HepG2 (cell line): ENCODE results near the gene PRDX5. TPM values are rescaled to one million over a fixed set of nuclear protein-coding genes. Genes with fewer than 3 reads are reported as not detected.
A peak's percentile ranks its signal among the peaks of the same experiment; 100 is the strongest.

Source experiments
- AKAP8 ChIP-seq: sonication (generic); formaldehyde crosslinking; IDR thresholded peaks from 2 replicates; pipeline ENCODE4 v1.5.1; 2020; ENCODE audit warnings: mild to moderate bottlenecking, missing genetic modification reagents
- ATM ChIP-seq: fragments of 450-650 bp; IDR thresholded peaks from 2 replicates; pipeline ENCODE4 v1.7.1; 2017; ENCODE audit warnings: mild to moderate bottlenecking, borderline replicate concordance
- CENPX ChIP-seq: sonication (generic); formaldehyde crosslinking; IDR thresholded peaks from 2 replicates; pipeline ENCODE4 v1.9.0; 2021; ENCODE audit warnings: mild to moderate bottlenecking, missing genetic modification reagents, moderate library complexity
- GATAD1 ChIP-seq: IDR thresholded peaks from 2 replicates; pipeline ENCODE4 v1.6.1; 2016; ENCODE audit warnings: missing genetic modification reagents, missing compliant biosample characterization
- GRHL1 ChIP-seq: sonication (generic); formaldehyde crosslinking; conservative IDR thresholded peaks from 2 replicates; pipeline ENCODE4 v1.8.0; 2022; ENCODE audit warnings: missing genetic modification reagents
- HOXA5 ChIP-seq: sonication (generic); formaldehyde crosslinking; IDR thresholded peaks from 2 replicates; pipeline ENCODE4 v1.4.0; 2020; ENCODE audit warnings: missing genetic modification reagents
- IRX3 ChIP-seq: sonication (generic); formaldehyde crosslinking; IDR thresholded peaks from 2 replicates; pipeline ENCODE4 v1.8.1; 2023; ENCODE audit warnings: mild to moderate bottlenecking, low read depth, missing genetic modification reagents, borderline replicate concordance
- MXD4 ChIP-seq: IDR thresholded peaks from 2 replicates; pipeline ENCODE4 v1.6.1; 2016; ENCODE audit warnings: mild to moderate bottlenecking, missing biosample characterization, missing genetic modification reagents
- PRDM4 ChIP-seq: sonication (generic); formaldehyde crosslinking; IDR thresholded peaks from 2 replicates; pipeline ENCODE4 v1.9.0; 2021; ENCODE audit warnings: missing genetic modification reagents, borderline replicate concordance
- RXRA ChIP-seq: sonication (generic); formaldehyde crosslinking; IDR thresholded peaks from 2 replicates; pipeline ENCODE4 v1.5.1; 2020; ENCODE audit warnings: missing genetic modification reagents
- SIN3B ChIP-seq: fragments of 150-350 bp; IDR thresholded peaks from 2 replicates; pipeline ENCODE4 v1.6.1; 2014; ENCODE audit warnings: low read length
- ZBTB1 ChIP-seq: sonication (generic); formaldehyde crosslinking; IDR thresholded peaks from 2 replicates; pipeline ENCODE4 v1.4.0; 2020; ENCODE audit warnings: missing genetic modification reagents, borderline replicate concordance
- ZBTB10 ChIP-seq: sonication (generic); formaldehyde crosslinking; IDR thresholded peaks from 2 replicates; pipeline ENCODE4 v1.4.0; 2020; ENCODE audit warnings: missing genetic modification reagents, borderline replicate concordance
- ZBTB44 ChIP-seq: sonication (generic); formaldehyde crosslinking; IDR thresholded peaks from 2 replicates; pipeline ENCODE4 v1.4.0; 2020; ENCODE audit warnings: missing genetic modification reagents
- ZNF326 ChIP-seq: sonication (generic); formaldehyde crosslinking; IDR thresholded peaks from 2 replicates; pipeline ENCODE4 v1.4.0; 2020; ENCODE audit warnings: missing genetic modification reagents, borderline replicate concordance
- ZNF432 ChIP-seq: sonication (generic); formaldehyde crosslinking; IDR thresholded peaks from 2 replicates; pipeline ENCODE4 v1.5.0; 2020; ENCODE audit warnings: missing genetic modification reagents, mild to moderate bottlenecking, borderline replicate concordance
- ZNF773 ChIP-seq: sonication (generic); formaldehyde crosslinking; IDR thresholded peaks from 2 replicates; pipeline ENCODE4 v1.4.0; 2020; ENCODE audit warnings: missing genetic modification reagents, borderline replicate concordance
- ZNF777 ChIP-seq: sonication (generic); formaldehyde crosslinking; IDR thresholded peaks from 2 replicates; pipeline ENCODE4 v1.4.0; 2020; ENCODE audit warnings: missing genetic modification reagents
- ZSCAN22 ChIP-seq: sonication (generic); formaldehyde crosslinking; IDR thresholded peaks from 2 replicates; pipeline ENCODE4 v1.4.0; 2020; ENCODE audit warnings: mild to moderate bottlenecking, missing genetic modification reagents
- ZSCAN9 ChIP-seq: IDR thresholded peaks from 2 replicates; pipeline ENCODE4 v1.6.1; 2016; ENCODE audit warnings: borderline replicate concordance
- polyA plus RNA-seq, 8 experiments: library from polyadenylated mRNA; depleted of rRNA in 3 of 8; stranded (reverse) in 7 of 8; unstranded in 1 of 8; fragments of >200 nt; fragmentation: Illumina TruSeq in 4 of 8; extraction: Trizol in 4 of 8; gene quantifications; 2 replicates each; pipeline versions ENCODE4 v1.2.1 to v1.2.3, GENCODE V29; 2011 to 2016; ENCODE audit warnings: low read depth in 4 of 8, missing spikeins in 1 of 8, mixed read lengths in 1 of 8; ENCODE audit not compliant: insufficient read depth in 1 of 8
- total RNA-seq, 5 experiments: library from RNA; depleted of rRNA; stranded (reverse); fragments of >200 nt; fragmentation: Illumina TruSeq; extraction: Trizol; gene quantifications; 2 replicates each; pipeline ENCODE4 v1.2.3, GENCODE V29; 2016; ENCODE audit warnings: low read depth in 1 of 5

Gene PRDX5
- total and polyA plus RNA-seq, 2 of the 13 experiments (the other 11 are each of a cell fraction or from before 2014, with no cell fraction given), result 215 to 311 TPM

- TF ChIP-seq ZSCAN22 (CRISPR knock-in tag) (no peak), ZNF777 (CRISPR knock-in tag) (no peak; the same call in none of the 2 replicates), ZNF432 (CRISPR knock-in tag) (no peak), ZBTB1 (CRISPR knock-in tag) (no peak), ZSCAN9 (no peak), AKAP8 (CRISPR knock-in tag) (0 out of 2 replicates have a peak, but pooled peaks have one; percentile 66), ATM (no peak), ZBTB10 (CRISPR knock-in tag) (no peak), IRX3 (CRISPR knock-in tag) (no peak), GRHL1 (CRISPR knock-in tag) (no peak), ZNF773 (CRISPR knock-in tag) (no peak), ZBTB44 (no peak), RXRA (no peak; the same call in 1 of the 2 replicates), CENPX (CRISPR knock-in tag) (no peak), MXD4 (CRISPR knock-in tag) (no peak), ZNF326 (CRISPR knock-in tag) (no peak), PRDM4 (CRISPR knock-in tag) (no peak), HOXA5 (CRISPR knock-in tag) (no peak), GATAD1 (CRISPR knock-in tag) (peak; percentile 40; the same call in 1 of the 2 replicates), SIN3B (peak; percentile 42; the same call in 1 of the 2 replicates)
Observed at GRCh38 chr11:64284962-64285884, 32.7 kb upstream of the PRDX5 start, which contains the start of gene GPR137 (continued).
